HG02610 (cell line): ENCODE measurements around the gene COL16A1.

Experiments
- ATAC-seq: cut with Tn5 transposase; IDR thresholded peaks from one replicate; pipeline ENCODE4 v1.9.1; 2021; ENCODE audit warnings: mild to moderate bottlenecking, moderate library complexity; ENCODE audit not compliant: unreplicated experiment

The COL16A1 gene

GRCh38 chr1:31668303-31668883 is 35.4 kb downstream of the COL16A1 start:
- no peak for ATAC-seq

GRCh38 chr1:31667065-31667785 is 36.6 kb downstream of the COL16A1 start:
- no peak for ATAC-seq

DNA sequence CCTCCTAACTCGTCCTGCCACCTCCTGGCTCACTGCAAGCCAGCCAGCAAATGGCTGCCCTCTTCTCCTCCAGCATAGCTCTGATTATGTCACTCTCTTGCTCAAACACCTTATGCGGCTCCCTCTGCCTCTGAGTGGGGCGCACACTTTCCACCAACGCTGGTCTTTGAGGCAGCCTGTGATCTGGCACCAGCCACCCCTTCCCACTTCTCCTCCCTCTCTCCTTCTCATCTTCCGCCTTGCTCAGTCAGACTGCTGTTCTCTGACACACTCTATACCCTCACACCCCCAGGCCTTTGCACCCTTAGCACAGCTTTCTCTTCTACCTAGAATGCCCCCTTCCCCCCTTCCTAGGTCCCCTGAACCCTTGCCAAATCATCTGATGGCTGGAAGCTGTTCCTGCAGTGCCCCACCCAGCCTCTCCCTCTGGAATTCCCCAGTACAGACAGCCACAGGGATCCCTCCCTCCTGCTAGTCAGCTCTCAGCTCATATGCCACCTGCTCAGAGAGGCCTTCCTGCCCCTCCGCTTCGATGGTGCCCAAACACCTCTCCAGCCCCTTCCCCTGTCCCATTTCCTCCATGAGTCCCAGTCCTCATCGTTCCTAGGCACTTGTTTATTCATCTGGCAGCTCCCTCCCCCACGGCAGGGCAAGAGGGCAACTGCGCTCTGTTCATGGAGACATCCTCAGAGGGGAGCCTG is 37.4 kb downstream of the COL16A1 start:
- ATAC-seq = no peak

GRCh38 chr1:31665234-31665878 is 38.5 kb downstream of the COL16A1 start:
- ATAC-seq = no peak

- ATAC-seq = no peak
These were observed 39.3 kb downstream of the COL16A1 start for GRCh38 chr1:31664528-31664927.

GRCh38 chr1:31663622-31664452 is 40.0 kb downstream of the COL16A1 start:
- ATAC-seq = no peak

DNA sequence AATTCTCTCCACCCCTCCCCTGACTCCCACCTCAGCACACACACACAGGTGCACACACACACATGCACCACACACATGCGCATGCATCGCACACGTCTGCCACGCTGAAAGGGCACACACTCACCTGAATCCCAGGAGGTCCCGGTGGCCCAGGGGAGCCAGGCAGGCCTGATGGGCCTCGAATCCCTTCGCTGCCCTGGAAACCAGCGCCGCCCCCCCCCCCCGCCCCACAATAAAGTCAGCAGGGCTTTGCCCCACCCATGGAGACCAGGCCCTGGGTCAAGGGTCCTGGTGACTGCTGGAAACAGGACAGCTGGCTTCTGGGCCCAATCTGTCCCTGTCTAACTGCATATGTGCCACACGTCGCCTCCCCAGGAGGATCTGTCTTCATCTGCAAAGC is 41.4 kb downstream of the COL16A1 start:
- ATAC-seq = no peak

GRCh38 chr1:31661856-31662255 is 42.0 kb downstream of the COL16A1 start:
- ATAC-seq = no peak

GRCh38 chr1:31660871-31661455 is 42.9 kb downstream of the COL16A1 start:
- ATAC-seq = no peak

GRCh38 chr1:31659889-31660288 is 43.9 kb downstream of the COL16A1 start:
- no peak for ATAC-seq

GRCh38 chr1:31658721-31659120 is 45.1 kb downstream of the COL16A1 start:
- ATAC-seq = no peak

DNA sequence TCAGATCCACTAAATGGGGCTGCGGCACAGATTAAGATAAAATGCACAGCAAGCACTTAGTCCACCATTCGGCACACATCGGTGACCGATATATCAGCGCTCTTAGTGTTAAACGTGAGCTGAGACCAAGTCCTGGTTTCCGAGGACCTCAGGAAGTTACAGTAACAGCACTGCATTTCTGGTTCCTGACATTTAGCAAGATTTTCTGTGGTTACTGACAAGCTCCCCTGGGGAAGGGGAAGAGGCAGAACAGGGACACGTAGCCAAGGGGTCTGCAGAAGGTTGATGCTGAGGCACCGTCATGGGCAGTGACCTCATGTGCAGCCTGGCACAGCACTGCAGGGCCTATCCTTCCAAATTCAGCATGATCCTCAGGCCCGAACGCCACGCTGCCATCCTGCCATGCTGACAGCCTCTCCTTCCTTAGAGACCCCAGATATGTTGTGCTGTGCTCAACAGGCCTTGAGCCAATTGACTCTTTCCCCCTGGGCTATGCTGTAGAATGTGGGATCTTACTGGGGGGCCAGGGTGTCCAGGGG is 45.8 kb downstream of the COL16A1 start:
- no peak for ATAC-seq

- ATAC-seq = no peak
These were observed 46.6 kb downstream of the COL16A1 start for GRCh38 chr1:31657020-31657804.

DNA sequence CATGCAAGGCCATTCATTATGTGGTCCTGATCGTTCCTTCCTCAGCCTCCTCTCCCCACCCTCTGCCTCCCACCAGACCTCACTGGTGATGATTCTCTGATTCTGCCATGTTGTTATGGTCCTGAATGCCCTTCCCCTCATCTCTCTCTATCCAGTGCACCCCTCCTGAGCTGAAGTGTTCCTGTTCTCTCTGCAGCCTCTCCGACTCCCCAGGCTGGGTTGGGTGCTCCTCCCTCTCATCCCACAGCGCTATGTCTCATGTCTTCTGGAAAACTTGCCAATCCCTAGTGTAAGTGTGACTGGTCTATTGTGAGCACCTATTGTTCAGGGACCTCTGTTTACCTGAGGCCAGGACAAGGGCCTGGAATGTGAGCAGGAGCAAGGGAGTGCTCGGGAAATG is 48.1 kb downstream of the COL16A1 start:
- no peak for ATAC-seq

GRCh38 chr1:31655104-31655503 is 48.7 kb downstream of the COL16A1 start:
- ATAC-seq = no peak

GRCh38 chr1:31654474-31654776 is 49.4 kb downstream of the COL16A1 start:
- no peak for ATAC-seq

DNA sequence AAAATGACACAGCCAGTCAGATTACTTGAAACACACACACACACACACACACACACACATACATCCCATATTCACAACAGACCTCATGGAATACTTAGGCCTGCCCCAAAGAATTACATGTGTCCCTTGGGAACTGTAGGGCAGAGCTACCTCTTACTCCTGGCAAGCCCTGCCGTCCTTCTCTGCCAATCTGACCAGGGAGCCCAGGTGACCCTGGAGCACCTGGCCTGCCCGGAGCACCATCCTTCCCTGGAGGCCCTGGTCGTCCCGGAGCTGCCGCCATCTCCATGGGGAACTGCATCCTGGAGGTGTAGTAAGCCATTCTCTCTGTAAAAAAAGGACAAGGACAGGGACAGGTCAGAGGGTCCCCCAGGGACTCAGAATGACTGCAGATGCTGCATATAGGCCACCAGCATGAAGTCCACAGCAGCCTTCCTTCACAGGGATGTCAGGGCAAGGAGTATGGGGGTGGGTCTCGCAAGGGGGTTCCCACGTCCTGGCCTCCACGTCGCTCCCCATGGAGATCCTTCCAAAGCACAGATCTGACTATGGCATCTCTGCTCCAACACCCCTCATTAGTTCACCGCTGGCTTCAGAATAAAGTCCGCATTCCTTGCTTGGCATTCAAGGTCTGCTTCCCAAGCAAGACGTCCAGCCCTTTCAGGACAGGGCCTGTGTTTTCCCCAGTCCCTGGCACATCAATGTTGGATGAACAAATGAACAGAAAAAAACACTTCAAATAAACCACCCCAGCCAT is 49.9 kb downstream of the COL16A1 start:
- ATAC-seq = no peak

- ATAC-seq = no peak
These were observed 50.8 kb downstream of the COL16A1 start for GRCh38 chr1:31652891-31653499.
